Colonic mucosa (tissue), 4 donors: ENCODE measurements around the gene CYB561. TPM values are rescaled to one million over a fixed set of nuclear protein-coding genes. Genes with fewer than 3 reads are reported as not detected.
A peak's percentile ranks its signal among the peaks of the same experiment; 100 is the strongest.

Experiments
- DNase-seq: peaks from one replicate; pipeline ENCODE4 v3.0.0-alpha.2; 2020
- H3K27ac ChIP-seq: fragments of 200-600 bp; one replicate; pipeline ENCODE4 v1.8.0; 2021
- H3K27me3 ChIP-seq: fragments of 200-600 bp; one replicate; pipeline ENCODE4 v1.8.0; 2021
- H3K36me3 ChIP-seq: fragments of 200-600 bp; one replicate; pipeline ENCODE4 v1.8.0; 2021
- H3K4me1 ChIP-seq: fragments of 200-600 bp; one replicate; pipeline ENCODE4 v1.8.0; 2021; ENCODE audit warnings: mild to moderate bottlenecking
- H3K4me3 ChIP-seq: fragments of 200-600 bp; one replicate; pipeline ENCODE4 v1.8.0; 2021
- H3K9ac ChIP-seq, 2 donors: one replicate each; pipeline ENCODE4 v1.7.0; 2013; ENCODE audit warnings: control low read depth in 2 of 2, low read depth in 2 of 2, low read length in 2 of 2
- H3K9me3 ChIP-seq: fragments of 200-600 bp; one replicate; pipeline ENCODE4 v1.8.0; 2021
- intact Hi-C: fragments of 100-400 bp; cut with DNase I; formaldehyde crosslinking; loops from one replicate; pipeline ENCODE4 v1.14.1; 2022
- total RNA-seq, 2 donors: library from RNA; stranded (reverse); fragmentation: NEBNext Ultra II Directional in 1 of 2; extraction: Animal tissue kit (Norgen Biotek cat#: 25700) in 1 of 2; gene quantifications; one replicate each; pipeline ENCODE4 v1.2.1, GENCODE V29; 2021
- TF ChIP-seq, protein P1 (sequence below): fragments of 200-600 bp; IDR thresholded peaks from one replicate; pipeline ENCODE4 v1.8.0; 2022; ENCODE audit warnings: antibody characterized with exemption, mild to moderate bottlenecking
- donor health status: healthy.
- donor health status: DM: no; HTN: no; CAD: no.
- donor health status: DM: no; HTN: no; CAD: no.

The CYB561 gene
- total RNA-seq, 2 donors from 2014 or later: 60.1 to 90.6 TPM

DNA sequence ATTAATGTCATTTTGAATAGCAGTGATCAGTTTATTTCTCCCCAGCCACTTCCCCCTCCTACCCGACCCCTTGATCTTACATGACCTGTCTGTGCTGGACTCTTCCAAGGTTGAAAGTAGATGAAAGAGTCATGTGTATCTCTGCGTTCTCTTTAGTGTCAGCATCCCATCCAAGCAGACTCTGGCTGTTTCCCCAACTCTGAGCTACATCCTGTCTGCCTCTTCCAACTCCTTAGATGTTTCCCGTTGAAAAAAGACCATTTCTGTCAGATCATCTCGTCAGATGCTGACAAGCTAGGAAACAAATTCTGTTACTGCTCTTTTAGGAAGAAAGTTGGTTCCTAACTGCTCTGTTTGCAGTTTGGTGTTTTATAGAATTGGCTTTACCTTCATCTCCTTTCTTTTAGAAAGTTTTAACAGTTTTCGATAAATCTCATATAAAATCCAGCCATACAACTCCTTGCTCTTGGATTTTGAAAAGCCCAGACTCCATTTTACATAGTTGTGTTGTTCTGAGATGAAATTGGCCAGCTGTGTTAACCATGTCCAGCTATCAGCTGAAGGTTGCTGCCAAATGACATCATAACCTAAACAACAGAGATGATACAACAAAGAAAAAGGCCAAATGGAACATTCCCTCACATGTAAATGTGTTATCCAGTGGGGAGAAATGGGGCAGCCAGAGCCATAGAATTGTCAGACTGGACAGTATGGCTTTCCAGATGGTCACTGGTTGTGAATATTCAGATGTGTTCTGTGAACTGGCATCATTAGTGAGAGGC is 43.5 kb downstream of the CYB561 start:
- Histone ChIP-seq H3K9me3 (no peaks in the 10 kb centered on the region), H3K4me1 (no peaks in the 10 kb centered on the region), H3K4me3 (no peak overlapping the region), H3K27me3 (no peaks in the 10 kb centered on the region), H3K36me3 (no peaks in the 10 kb centered on the region), H3K9ac (no peak overlapping the region), H3K27ac (no peak overlapping the region)
- intact Hi-C loops: loop anchor here (10.0 kb wide), 1 partner anchor 728 kb away; no protein-coding TSS in a partner anchor
- TF ChIP-seq, protein P1, sequence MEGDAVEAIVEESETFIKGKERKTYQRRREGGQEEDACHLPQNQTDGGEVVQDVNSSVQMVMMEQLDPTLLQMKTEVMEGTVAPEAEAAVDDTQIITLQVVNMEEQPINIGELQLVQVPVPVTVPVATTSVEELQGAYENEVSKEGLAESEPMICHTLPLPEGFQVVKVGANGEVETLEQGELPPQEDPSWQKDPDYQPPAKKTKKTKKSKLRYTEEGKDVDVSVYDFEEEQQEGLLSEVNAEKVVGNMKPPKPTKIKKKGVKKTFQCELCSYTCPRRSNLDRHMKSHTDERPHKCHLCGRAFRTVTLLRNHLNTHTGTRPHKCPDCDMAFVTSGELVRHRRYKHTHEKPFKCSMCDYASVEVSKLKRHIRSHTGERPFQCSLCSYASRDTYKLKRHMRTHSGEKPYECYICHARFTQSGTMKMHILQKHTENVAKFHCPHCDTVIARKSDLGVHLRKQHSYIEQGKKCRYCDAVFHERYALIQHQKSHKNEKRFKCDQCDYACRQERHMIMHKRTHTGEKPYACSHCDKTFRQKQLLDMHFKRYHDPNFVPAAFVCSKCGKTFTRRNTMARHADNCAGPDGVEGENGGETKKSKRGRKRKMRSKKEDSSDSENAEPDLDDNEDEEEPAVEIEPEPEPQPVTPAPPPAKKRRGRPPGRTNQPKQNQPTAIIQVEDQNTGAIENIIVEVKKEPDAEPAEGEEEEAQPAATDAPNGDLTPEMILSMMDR: no peak
- no peak for DNase-seq

DNA sequence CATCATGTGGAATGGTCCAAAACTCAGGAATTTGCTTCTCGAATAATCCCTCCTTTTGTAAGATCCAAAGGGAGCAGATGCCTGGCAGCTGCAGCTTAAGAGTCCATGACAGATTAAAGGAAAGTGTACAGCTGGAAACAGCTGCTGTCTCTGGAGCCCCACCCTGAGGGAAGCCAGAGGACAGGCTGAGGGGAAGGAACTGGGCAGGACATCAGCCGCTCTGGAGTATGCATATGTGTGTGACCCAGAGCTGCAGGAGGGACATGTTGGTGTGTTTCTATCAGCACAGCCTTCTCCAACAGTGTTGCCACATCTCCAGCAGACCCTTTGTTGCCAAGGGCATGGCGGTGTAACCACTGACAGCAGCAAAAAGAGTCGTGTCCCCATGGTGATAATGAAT is 46.2 kb downstream of the CYB561 start:
- peak; percentile 51 for DNase-seq
- Histone ChIP-seq H3K27ac (peak overlapping the region; percentile 35), H3K9me3 (no peaks in the 10 kb centered on the region), H3K4me3 (no peak overlapping the region), H3K4me1 (no peaks in the 10 kb centered on the region), H3K36me3 (no peaks in the 10 kb centered on the region), H3K27me3 (no peaks in the 10 kb centered on the region), H3K9ac (no peak overlapping the region)
- TF ChIP-seq, protein P1: no peak
- intact Hi-C loops: loop anchor here (10.0 kb wide), 1 partner anchor 725 kb away; no protein-coding TSS in a partner anchor

DNA sequence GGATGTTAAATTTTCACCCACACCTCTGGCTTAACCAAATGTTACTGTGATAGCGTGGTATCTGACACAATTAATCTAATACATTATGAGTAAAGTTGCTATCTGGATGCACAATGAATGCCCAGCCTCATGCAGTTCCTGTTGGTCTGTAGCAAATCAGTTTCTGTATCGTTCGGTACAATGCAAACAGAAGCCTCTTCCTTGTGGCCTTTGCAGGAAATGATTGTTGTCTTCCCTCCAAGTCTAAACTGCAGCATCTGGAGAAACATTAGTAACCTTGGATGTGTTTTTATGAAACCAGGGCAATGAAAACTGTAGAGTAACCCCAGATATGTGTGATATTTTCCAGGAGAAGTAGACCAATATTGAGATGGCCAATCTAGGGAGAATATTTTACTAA is 46.8 kb downstream of the CYB561 start:
- Histone ChIP-seq H3K9me3 (no peaks in the 10 kb centered on the region), H3K4me1 (no peaks in the 10 kb centered on the region), H3K9ac (no peak overlapping the region), H3K4me3 (no peak overlapping the region), H3K27me3 (no peaks in the 10 kb centered on the region), H3K27ac (peak overlapping the region; percentile 35), H3K36me3 (no peaks in the 10 kb centered on the region)
- intact Hi-C loops: no loop called here
- DNase-seq: no peak
- TF ChIP-seq, protein P1: no peak

DNA sequence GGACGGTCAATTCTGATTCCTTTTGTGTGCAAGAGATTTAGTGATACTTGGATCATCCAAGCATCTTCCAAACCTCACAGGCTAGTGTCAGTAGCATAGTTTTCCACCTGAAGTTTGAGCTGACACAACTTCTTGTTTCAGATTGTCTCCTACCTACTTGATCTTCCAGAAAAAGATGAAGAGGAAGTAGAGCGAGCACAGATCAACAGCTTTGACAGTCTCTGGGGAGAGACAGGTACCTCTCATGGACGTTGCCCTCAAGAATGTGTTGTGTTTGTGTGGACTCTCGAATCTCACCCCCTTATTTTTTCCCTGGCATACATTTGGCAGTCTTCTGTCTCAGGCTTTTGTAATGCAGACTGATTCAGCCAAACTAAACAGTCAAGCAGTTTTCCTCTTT is 47.4 kb downstream of the CYB561 start:
- H3K27me3 ChIP-seq: no peaks in the 10 kb centered on the region
- H3K9me3 ChIP-seq: no peaks in the 10 kb centered on the region
- peak overlapping the region; percentile 35 for H3K27ac ChIP-seq
- intact Hi-C loops: no loop called here
- no peak overlapping the region for H3K4me3 ChIP-seq
- H3K4me1 ChIP-seq: no peaks in the 10 kb centered on the region
- H3K36me3 ChIP-seq: no peaks in the 10 kb centered on the region
- TF ChIP-seq, protein P1: no peak
- no peak for DNase-seq
- H3K9ac ChIP-seq: no peak overlapping the region

DNA sequence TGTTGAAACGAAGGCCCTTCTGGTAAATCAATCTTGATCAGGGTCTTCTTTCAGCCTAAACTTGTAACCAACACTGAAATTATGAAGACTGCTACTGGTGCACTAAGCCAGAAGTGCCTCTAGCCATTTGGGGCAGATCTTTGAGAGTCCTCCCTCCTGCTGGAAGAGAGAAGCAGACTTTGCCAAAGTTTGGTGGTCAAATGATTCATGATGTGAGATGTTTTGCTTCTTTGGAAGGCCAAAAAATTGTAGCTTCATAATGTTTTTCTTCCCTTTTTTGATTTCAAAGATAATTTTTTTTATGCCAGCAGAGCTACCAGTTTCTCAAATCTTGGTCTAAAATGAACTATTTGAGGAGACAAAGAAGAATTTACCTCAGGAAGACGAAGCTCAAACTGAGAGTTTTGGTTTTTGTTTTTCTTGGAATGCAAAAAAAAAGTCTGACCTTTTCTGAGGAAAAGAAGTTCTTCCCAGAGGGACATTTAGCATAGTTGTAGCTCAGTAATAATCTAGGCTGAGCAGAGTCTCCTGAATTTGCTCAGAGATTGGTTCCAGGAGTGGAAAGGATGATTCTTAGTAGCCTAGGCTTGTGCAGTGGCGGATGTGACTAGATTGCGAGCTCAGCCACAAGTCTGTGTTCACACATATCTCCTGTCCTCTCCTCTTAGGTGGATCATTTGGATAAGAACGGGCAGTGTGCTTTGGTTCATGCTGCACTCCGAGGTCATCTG is 50.9 kb downstream of the CYB561 start:
- no peaks in the 10 kb centered on the region for H3K9me3 ChIP-seq
- TF ChIP-seq, protein P1: no peak
- H3K36me3 ChIP-seq: no peaks in the 10 kb centered on the region
- no peak overlapping the region for H3K27ac ChIP-seq
- no peaks in the 10 kb centered on the region for H3K4me1 ChIP-seq
- H3K9ac ChIP-seq: no peak overlapping the region
- no peaks in the 10 kb centered on the region for H3K27me3 ChIP-seq
- DNase-seq: no peak
- intact Hi-C loops: no loop called here
- no peak overlapping the region for H3K4me3 ChIP-seq
